ENCODE measurements around the gene PDZD2. TPM values are rescaled to one million over a fixed set of nuclear protein-coding genes. Genes with fewer than 3 reads are reported as not detected.
A peak's percentile ranks its signal among the peaks of the same experiment; 100 is the strongest.

PDZD2 gene
- total RNA-seq, 3 donors from 2014 or later = 1.8 to 10.1 (median 2.1) TPM

GRCh38 chr5:31657315-31657979, 18.5 kb downstream of the PDZD2 start:
- intact Hi-C loops (cut with DNase I, micrococcal nuclease) = no loop called here
- no peak for DNase-seq
- Histone ChIP-seq H3K4me1 (ENCODE audit: low read depth) (no peaks in the 10 kb centered on the region), H3K9me3 (no peaks in the 10 kb centered on the region), H3K4me3 (no peak overlapping the region), H3K36me3 (ENCODE audit: low read depth) (no peaks in the 10 kb centered on the region)
- TF ChIP-seq CTCF (IDR thresholded peaks at IDR 0.05) = no peak
- no peak for ATAC-seq

GRCh38 chr5:31661257-31661656, 22.3 kb downstream of the PDZD2 start:
- Histone ChIP-seq H3K36me3 (ENCODE audit: low read depth) (no peaks in the 10 kb centered on the region), H3K9me3 (no peaks in the 10 kb centered on the region), H3K4me3 (no peak overlapping the region), H3K4me1 (ENCODE audit: low read depth) (no peaks in the 10 kb centered on the region)
- intact Hi-C loops (cut with DNase I, micrococcal nuclease) = no loop called here
- TF ChIP-seq CTCF (IDR thresholded peaks at IDR 0.05) = no peak
- no peak for ATAC-seq
- no peak for DNase-seq

GRCh38 chr5:31663519-31663918, 24.6 kb downstream of the PDZD2 start:
- Histone ChIP-seq H3K4me3 (no peak overlapping the region), H3K9me3 (no peaks in the 10 kb centered on the region), H3K36me3 (ENCODE audit: low read depth) (no peaks in the 10 kb centered on the region), H3K4me1 (ENCODE audit: low read depth) (no peaks in the 10 kb centered on the region)
- TF ChIP-seq CTCF (IDR thresholded peaks at IDR 0.05) = no peak
- no peak for DNase-seq
- peak; percentile 28 for ATAC-seq
- intact Hi-C loops (cut with DNase I, micrococcal nuclease) = no loop called here

DNA sequence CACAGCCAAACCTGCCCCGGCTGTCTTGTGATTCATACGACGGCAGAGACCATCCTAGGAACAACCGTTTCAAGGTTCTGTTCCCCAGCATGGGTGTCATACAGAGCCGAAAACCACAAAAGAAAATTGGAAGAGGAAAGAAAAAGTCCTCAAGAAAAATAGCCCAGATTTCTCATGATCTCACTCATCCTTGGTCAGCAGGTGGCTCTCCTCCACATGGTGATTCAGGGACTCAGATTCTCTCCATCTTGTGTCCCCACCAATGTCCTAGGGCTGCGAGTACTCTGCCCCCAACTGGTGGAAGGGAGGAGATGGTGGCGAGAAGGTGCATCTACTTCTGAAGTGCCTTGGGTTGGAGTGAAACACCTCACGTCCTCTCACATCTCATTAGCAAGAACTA, 25.6 kb downstream of the PDZD2 start:
- H3K9me3 ChIP-seq = no peaks in the 10 kb centered on the region
- ATAC-seq = no peak
- intact Hi-C loops (cut with DNase I, micrococcal nuclease) = no loop called here
- DNase-seq = no peak
- no peak overlapping the region for H3K4me3 ChIP-seq
- no peak for TF ChIP-seq CTCF (IDR thresholded peaks at IDR 0.05)
- H3K4me1 ChIP-seq (ENCODE audit: low read depth) = no peaks in the 10 kb centered on the region
- no peaks in the 10 kb centered on the region for H3K36me3 ChIP-seq (ENCODE audit: low read depth)

GRCh38 chr5:31671339-31671741, 32.4 kb downstream of the PDZD2 start:
- H3K4me3 ChIP-seq = no peak overlapping the region
- no peaks in the 10 kb centered on the region for H3K9me3 ChIP-seq
- ATAC-seq = no peak
- no peak for DNase-seq
- no peaks in the 10 kb centered on the region for H3K36me3 ChIP-seq (ENCODE audit: low read depth)
- H3K4me1 ChIP-seq (ENCODE audit: low read depth) = no peaks in the 10 kb centered on the region
- TF ChIP-seq CTCF (IDR thresholded peaks at IDR 0.05) = no peak
- intact Hi-C loops (cut with DNase I, micrococcal nuclease) = no loop called here
